Ramos (cell line): Measurements from ENCODE around the gene TOPBP1.

ENCODE experiments used
- in situ Hi-C: fragments of 300-500 bp; cut with MboI; formaldehyde crosslinking; loops from one replicate; pipeline ENCODE4 v1.14.3; 2022; ENCODE audit warnings: low sequenced_read_pairs; ENCODE audit not compliant: unreplicated experiment

TOPBP1 gene

DNA sequence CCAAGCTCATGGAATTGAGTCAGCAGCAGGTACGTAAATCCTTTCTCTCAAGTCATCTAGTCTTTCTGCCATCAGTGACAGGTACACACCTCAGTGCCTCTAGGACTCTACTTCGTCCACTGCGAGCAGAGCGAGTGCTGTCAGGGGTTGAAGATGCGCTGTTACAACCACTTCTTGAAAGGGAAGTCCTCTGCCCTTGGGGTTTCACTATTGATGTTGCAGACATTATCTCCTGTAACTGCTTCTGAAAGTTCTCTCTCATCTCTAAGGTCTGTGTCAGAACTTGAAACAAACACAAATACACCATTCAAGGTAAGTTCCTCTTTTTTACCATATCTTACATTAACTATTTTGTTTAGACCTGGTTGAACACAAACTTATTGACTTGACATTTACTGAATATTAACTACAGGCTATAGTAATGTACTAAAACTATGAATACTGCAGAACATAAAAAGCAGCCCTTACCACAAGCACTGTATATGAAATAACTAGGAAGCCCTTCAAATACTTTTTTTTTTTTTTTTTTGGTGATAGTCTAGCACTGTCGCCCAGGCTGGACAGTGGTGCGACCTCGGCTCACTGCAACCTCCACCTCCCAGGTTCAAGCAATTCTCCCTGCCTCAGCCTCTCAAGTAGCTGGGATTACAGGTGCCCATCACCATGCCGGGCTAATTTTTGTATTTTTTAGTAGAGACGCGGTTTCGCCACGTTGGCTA, 41.5 kb downstream of the TOPBP1 start:
- in situ Hi-C loops: no loop called here

GRCh38 chr3:133611534-133611933, 50.2 kb downstream of the TOPBP1 start:
- in situ Hi-C loops: no loop called here

DNA sequence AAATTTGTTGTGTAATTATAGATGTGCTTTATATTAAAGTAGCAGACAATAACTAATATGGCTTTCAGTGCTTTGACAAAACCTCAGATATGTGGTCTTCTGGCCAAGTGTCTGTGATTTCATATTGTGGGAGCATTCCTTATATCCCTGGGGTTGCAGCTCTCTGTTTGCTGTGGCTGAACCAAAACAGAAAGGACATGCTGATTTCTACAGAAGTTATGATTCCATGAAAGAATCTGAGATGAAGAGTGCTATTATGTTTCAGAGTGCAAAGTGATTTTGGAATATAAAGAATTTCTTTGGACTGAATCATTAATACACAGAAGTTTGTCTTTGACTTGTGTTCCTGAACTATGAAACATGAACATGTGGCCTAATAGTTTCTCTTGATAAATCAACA, 51.7 kb downstream of the TOPBP1 start:
- in situ Hi-C loops: no loop called here

GRCh38 chr3:133608388-133608787, 53.4 kb downstream of the TOPBP1 start:
- in situ Hi-C loops: no loop called here

DNA sequence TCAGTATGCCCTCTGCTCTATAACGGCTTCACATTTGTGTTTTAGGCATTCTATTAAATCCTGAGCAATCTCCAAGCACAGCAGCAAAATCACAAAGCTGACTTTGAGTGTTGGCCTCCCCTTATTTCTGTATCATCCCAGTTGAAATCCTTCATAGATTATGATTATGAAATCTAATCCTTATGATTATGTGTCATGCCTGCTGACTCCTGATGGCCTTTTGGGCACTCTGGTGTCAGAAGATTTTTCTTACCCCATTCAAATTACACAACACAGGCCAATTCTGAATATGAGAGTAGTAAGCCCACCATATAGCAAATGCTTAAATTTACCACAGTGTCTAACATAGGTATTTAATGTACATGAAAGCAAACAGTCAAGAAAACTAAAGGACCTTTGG, 53.9 kb downstream of the TOPBP1 start:
- in situ Hi-C loops: no loop called here

DNA sequence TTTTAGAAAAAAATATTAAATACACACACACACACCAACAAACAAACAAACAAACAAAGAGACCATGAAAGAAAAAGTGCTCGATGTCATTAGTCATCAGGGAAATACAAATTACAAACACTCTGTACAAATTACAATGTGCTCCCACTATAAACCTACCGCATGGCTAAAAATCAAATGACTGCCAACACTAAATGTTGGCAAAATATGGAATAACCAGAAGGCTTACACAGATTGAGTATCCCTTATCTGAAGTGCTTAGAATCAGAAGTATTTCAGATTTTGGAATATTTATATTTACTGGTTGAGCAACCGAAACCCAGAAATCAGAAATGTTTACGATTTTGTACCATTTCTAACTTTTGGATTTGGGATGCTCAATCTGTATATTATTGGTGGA, 54.8 kb downstream of the TOPBP1 start:
- in situ Hi-C loops: no loop called here

GRCh38 chr3:133606342-133606741, 55.4 kb downstream of the TOPBP1 start:
- in situ Hi-C loops: no loop called here

DNA sequence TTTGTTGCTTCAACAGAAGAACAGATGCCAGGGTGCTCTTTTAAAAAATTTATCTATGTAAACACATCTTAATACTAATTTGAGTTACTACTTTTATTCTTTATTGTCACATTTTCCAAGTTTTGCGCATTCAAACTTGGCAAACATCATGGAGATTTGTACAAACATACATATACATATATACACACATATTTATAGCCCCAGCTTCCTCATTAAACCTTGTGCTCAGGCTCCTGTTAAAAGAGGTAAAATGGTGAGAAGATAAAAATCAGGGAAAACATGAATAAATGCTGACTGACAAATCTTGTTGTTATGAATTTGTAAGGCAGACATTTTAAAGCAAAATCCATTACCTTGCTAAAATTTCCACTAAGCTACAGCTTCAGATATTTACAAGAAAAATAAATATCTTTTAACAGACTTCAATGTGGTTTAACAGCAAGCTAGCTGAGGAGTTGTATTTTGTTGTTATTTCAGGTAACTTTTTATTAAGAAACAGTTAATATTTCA, 61.1 kb downstream of the TOPBP1 start:
- in situ Hi-C loops: no loop called here

DNA sequence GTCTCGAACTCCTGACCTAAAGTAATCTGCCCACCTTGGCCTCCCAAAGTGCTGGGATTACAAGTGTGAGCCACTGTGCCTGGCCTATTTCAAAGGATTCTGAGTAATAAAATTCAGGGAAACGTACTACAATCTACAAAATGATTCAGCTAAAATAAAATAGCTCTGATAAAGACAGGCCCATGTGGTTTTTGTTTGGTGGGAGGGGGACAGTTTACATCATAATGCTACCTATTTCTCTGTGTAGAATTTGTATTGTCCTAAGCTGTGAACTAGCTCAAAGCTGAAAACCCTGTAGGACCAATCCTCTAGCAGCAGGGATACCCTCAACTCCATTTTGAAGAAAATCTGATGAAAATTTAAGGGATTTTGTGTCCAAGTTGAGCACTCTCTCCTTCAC, 62.5 kb downstream of the TOPBP1 start:
- in situ Hi-C loops: no loop called here

DNA sequence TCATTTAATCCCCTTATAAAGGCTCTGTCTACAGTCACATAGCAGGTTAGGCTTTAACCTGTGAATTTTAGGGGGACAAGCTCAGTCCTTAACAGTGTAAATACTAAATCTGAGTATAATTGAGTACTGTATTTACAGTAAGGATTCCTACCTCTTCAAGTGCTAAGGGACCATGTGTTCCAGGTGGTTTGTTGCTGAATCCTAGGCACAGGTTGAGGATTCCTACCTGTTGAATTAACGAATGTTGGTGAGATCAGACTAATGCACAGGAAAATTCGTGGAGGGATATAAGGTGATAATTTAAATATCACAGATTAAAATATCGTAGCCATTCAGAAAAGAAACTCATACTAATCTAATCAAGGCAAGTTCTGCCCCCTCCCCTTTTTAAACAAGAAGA, 63.3 kb downstream of the TOPBP1 start:
- in situ Hi-C loops: no loop called here

DNA sequence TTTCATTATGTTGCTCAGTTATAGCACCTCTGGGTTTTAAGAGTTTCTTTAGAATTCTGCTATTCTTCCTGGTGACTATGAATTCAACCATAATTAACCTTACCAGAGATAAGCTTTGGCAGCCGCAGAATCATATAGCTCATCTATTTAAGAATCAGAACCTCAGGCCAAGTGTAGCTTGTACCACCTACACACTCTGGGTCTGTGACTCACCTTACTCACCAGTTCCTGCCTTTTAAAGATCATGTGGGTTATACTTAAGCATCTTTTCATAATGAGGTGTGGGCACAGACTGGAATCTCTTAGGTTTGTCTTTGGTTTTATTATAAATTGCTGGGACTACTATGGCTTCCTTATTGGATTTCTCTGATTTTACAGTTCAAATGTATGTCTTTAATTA, 66.4 kb downstream of the TOPBP1 start:
- in situ Hi-C loops: no loop called here

GRCh38 chr3:133593243-133593642, 68.5 kb downstream of the TOPBP1 start:
- in situ Hi-C loops: no loop called here

DNA sequence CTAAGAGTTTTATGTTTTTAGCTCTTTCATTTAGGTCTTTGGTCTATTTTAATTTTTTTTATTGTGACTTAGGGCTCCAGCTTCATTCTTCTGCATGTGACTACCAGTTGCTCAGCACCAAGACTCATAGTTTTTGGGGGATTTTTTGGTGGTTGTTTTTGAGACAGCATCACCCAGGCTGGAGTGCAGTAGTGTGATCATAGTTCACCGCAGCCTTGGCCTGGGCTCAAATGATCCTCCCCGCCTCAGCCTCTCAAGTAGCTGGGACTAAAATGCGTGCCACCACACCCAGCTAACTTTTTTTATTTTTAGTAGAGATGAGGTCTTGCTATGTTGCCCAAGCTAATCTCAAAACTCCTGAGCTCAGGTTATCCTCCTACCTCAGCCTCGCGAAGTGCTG, 68.9 kb downstream of the TOPBP1 start:
- in situ Hi-C loops: no loop called here

- in situ Hi-C loops: no loop called here
Observed at GRCh38 chr3:133591271-133591742, 70.4 kb downstream of the TOPBP1 start.

- in situ Hi-C loops: no loop called here
Observed at GRCh38 chr3:133589503-133589902, 72.2 kb downstream of the TOPBP1 start.

DNA sequence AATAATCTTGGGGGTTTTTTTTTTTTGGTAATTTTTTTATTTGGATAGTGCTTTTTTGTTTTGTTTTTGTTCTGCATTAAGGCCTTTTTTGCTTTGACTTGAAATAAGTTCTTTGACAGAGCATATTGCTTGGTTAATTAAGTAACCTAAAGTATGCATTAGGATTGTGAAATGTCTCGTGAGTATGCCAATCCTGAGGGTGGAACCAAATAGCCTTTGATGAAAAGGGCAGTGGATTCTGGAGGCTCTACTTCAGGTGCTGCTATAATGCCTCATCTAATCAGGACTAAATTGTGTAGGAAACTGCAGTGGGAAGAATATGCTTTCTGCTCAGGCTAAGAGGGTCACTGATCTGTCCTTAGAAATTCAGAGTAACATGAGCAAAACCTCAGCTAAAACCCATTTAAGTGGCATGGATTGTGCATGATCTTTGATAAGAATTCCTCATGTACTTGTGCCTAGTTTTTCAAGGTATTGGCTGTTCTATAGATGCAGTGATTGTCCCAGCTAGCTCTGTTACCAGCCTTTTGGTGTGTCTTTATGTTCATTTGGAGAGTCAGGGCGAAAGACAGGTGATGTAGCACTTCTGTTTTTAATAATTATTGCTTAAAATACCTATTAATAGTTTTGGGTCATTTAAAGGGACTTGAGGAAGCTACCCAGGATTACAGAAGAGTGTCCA, 72.8 kb downstream of the TOPBP1 start:
- in situ Hi-C loops: no loop called here

DNA sequence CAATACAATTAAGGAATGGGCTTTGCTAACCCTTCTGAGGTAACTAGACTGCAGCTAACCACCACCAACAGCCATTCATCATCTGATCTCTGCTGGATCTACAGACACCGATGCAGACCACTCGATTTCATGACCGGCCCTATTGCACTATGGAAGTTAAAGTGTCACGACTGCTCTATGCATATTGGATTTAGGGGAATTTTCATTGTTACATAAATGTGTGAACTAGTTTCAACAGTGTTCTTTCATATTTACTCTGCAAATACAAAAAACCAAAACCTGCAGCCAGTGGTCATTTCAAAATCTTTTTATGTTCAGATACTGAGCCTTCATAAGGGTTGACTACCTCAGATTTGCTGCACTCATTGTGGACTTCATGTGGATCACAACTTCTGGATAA, 73.7 kb downstream of the TOPBP1 start:
- in situ Hi-C loops: no loop called here

- in situ Hi-C loops: no loop called here
Observed at GRCh38 chr3:133583396-133583795, 78.3 kb downstream of the TOPBP1 start.

GRCh38 chr3:133578548-133579191, 83.1 kb downstream of the TOPBP1 start:
- in situ Hi-C loops: loop anchor here (10.0 kb wide), 1 partner anchor 114 kb away; no protein-coding TSS in a partner anchor

DNA sequence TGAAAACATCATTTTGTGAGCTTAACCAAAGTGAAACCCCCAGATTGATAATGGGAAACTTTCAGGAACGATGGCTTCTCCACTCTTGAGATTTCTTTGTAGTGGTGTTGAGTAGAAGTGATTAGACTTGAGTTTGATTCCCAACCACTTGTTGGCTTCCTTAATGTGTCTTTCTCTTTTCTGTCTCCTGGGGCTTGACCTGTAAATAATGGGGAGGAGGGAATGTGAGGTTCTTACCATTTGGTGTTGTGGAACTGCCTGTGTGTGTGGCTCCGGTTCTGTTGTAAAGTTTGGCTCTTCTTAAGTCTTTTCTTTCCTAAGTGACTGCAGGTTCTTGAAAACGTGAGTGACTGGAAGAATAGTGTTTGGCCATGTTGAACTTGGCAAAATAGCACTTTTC, 85.6 kb downstream of the TOPBP1 start:
- in situ Hi-C loops: loop anchor here (10.0 kb wide), 1 partner anchor 111 kb away; no protein-coding TSS in a partner anchor

DNA sequence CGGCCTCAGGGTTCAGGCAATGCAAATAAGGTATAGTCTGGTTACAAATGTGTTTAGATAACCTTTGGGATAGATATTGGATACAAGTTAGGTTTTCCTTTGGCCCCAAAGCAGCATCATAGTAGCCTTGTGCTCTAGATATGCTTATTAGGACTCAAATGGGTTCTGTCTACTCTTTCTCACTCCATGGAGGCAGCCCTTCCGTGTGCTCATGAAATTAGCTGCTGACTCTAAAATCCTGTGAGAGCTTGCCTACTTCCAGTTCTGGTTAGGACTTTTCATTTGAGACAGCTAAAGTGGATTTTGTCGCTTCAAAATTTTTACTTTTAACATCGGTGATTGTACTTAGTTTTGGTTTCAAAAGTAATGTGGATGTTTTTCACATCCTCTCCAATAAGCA, 86.7 kb downstream of the TOPBP1 start:
- in situ Hi-C loops: loop anchor here (10.0 kb wide), 1 partner anchor 110 kb away; no protein-coding TSS in a partner anchor
